ENCODE data around the gene ANKFN1.

The ANKFN1 gene

DNA sequence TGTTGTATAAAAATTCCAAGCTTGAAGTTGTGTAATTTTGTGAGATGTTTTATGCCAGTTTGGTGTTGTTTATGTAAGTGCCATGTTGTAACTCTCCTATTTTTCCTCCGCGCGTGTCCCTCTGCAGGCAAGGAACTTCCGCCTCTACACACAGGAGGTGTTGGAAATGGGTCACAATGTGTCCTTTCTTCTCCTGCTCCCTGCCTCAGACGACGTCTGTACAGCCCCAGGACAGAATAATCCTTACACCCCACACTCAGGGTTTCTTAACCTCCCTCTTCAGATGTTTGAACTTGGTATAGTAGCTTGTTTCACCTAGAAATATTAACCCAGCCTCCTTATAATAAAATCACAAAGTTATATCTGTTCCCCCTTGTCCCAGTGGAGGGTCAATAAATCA, 329.0 kb downstream of the ANKFN1 start:
- no peaks in the 10 kb centered on the region for H3K27me3 ChIP-seq (replicated peaks; ENCODE audit: insufficient read depth, low read length)
- no peak overlapping the region for H2AFZ ChIP-seq (ENCODE audit: low read length)
- H3K9me3 ChIP-seq (replicated peaks; ENCODE audit: insufficient read depth, low read length), result no peaks in the 10 kb centered on the region
- no peak for DNase-seq
- no peaks in the 10 kb centered on the region for H3K4me1 ChIP-seq (ENCODE audit: low read length)
- no peaks in the 10 kb centered on the region for H3K9me2 ChIP-seq (replicated peaks; ENCODE audit: insufficient read depth, low read length)
- H3F3A ChIP-seq (ENCODE audit: insufficient read depth, low read length), result no peaks in the 10 kb centered on the region
- no peak overlapping the region for H3K4me2 ChIP-seq (ENCODE audit: low read depth, low read length)
- no peak overlapping the region for H3K27ac ChIP-seq (ENCODE audit: low read length)
- H3K9ac ChIP-seq (ENCODE audit: low read length), result no peak overlapping the region
- no peaks in the 10 kb centered on the region for H3K36me3 ChIP-seq (replicated peaks; ENCODE audit: insufficient read depth, low read length)
- no peak overlapping the region for H3K4me3 ChIP-seq (ENCODE audit: low read length)
- no peaks in the 10 kb centered on the region for H4K20me1 ChIP-seq (ENCODE audit: insufficient read depth, low read length)
- no peaks in the 10 kb centered on the region for H3K79me2 ChIP-seq (ENCODE audit: low read length)
- TF ChIP-seq, protein P1, sequence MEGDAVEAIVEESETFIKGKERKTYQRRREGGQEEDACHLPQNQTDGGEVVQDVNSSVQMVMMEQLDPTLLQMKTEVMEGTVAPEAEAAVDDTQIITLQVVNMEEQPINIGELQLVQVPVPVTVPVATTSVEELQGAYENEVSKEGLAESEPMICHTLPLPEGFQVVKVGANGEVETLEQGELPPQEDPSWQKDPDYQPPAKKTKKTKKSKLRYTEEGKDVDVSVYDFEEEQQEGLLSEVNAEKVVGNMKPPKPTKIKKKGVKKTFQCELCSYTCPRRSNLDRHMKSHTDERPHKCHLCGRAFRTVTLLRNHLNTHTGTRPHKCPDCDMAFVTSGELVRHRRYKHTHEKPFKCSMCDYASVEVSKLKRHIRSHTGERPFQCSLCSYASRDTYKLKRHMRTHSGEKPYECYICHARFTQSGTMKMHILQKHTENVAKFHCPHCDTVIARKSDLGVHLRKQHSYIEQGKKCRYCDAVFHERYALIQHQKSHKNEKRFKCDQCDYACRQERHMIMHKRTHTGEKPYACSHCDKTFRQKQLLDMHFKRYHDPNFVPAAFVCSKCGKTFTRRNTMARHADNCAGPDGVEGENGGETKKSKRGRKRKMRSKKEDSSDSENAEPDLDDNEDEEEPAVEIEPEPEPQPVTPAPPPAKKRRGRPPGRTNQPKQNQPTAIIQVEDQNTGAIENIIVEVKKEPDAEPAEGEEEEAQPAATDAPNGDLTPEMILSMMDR (IDR thresholded peaks at IDR 0.05; ENCODE audit: low read length), result no peak
- no peak for TF ChIP-seq EZH2 (optimal IDR thresholded peaks at IDR 0.05; ENCODE audit: low read depth, low read length)
- no peak for TF ChIP-seq EZH2phosphoT487 (IDR thresholded peaks at IDR 0.05; ENCODE audit: low read length)

DNA sequence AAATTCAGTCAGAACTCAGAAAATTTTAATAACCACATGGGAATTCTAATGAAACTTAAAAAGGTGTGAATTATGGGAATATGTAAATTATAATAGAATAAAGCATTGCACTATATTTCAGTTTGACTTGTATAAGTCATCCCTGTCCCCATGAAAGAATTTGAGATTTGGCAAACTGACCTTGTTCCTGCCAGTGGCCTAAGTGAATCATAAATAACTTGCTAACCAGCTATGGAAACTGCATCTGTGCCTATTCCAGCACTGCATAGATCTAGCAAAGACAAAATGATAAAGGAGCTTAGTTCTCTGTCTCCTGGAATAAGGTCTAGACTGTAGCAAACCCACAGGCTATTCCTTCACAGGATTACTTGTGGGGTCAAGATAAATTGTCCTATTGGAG, 333.5 kb downstream of the ANKFN1 start:
- Histone ChIP-seq H3K4me2 (ENCODE audit: low read depth, low read length) (no peak overlapping the region), H3K79me2 (ENCODE audit: low read length) (no peaks in the 10 kb centered on the region), H3K36me3 (replicated peaks; ENCODE audit: insufficient read depth, low read length) (no peaks in the 10 kb centered on the region), H3F3A (ENCODE audit: insufficient read depth, low read length) (no peaks in the 10 kb centered on the region), H3K9me2 (replicated peaks; ENCODE audit: insufficient read depth, low read length) (no peaks in the 10 kb centered on the region), H2AFZ (ENCODE audit: low read length) (no peak overlapping the region), H3K4me1 (ENCODE audit: low read length) (no peaks in the 10 kb centered on the region), H3K27ac (ENCODE audit: low read length) (no peak overlapping the region), H3K9me3 (replicated peaks; ENCODE audit: insufficient read depth, low read length) (no peaks in the 10 kb centered on the region), H4K20me1 (ENCODE audit: insufficient read depth, low read length) (no peaks in the 10 kb centered on the region), H3K9ac (ENCODE audit: low read length) (no peak overlapping the region), H3K27me3 (replicated peaks; ENCODE audit: insufficient read depth, low read length) (no peaks in the 10 kb centered on the region), H3K4me3 (ENCODE audit: low read length) (no peak overlapping the region)
- TF ChIP-seq, protein P1 (IDR thresholded peaks at IDR 0.05; ENCODE audit: low read length), result no peak
- TF ChIP-seq EZH2phosphoT487 (IDR thresholded peaks at IDR 0.05; ENCODE audit: low read length) (no peak), EZH2 (optimal IDR thresholded peaks at IDR 0.05; ENCODE audit: low read depth, low read length) (no peak)
- no peak for DNase-seq

DNA sequence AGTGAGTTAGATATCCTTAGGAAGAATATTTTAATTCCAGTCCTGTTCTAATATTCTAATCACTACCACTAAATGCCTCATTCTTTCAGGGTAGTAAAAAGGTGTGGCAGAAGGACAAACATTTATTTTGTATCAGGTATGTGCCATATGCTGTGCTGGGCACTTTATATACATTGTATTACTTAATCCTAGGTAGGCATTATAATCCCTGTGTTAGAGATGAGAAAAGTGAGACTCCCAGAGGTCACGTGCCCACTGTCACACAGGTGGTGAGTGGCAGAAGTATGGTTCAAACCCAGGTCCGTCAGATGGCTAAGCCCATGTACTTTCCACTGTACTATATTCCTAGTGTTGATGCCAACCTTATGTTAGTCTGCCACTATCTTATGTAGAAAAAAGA, 335.5 kb downstream of the ANKFN1 start:
- Histone ChIP-seq H3K4me3 (ENCODE audit: low read length) (no peak overlapping the region), H3K4me1 (ENCODE audit: low read length) (no peaks in the 10 kb centered on the region), H3K9ac (ENCODE audit: low read length) (no peak overlapping the region), H4K20me1 (ENCODE audit: insufficient read depth, low read length) (no peaks in the 10 kb centered on the region), H3K36me3 (replicated peaks; ENCODE audit: insufficient read depth, low read length) (no peaks in the 10 kb centered on the region), H3K9me2 (replicated peaks; ENCODE audit: insufficient read depth, low read length) (no peaks in the 10 kb centered on the region), H3K9me3 (replicated peaks; ENCODE audit: insufficient read depth, low read length) (no peaks in the 10 kb centered on the region), H3K27ac (ENCODE audit: low read length) (no peak overlapping the region), H3K4me2 (ENCODE audit: low read depth, low read length) (no peak overlapping the region), H3F3A (ENCODE audit: insufficient read depth, low read length) (no peaks in the 10 kb centered on the region), H2AFZ (ENCODE audit: low read length) (no peak overlapping the region), H3K27me3 (replicated peaks; ENCODE audit: insufficient read depth, low read length) (no peaks in the 10 kb centered on the region), H3K79me2 (ENCODE audit: low read length) (no peaks in the 10 kb centered on the region)
- TF ChIP-seq, protein P1 (IDR thresholded peaks at IDR 0.05; ENCODE audit: low read length), result no peak
- TF ChIP-seq EZH2 (optimal IDR thresholded peaks at IDR 0.05; ENCODE audit: low read depth, low read length) (no peak), EZH2phosphoT487 (IDR thresholded peaks at IDR 0.05; ENCODE audit: low read length) (no peak)
- DNase-seq, result no peak

Data from MM.1S (cell line).